RWPE2 (cell line): Measurements from ENCODE around the gene IFIT5.

Experiments used
- ATAC-seq: fragments of 200-7000 bp; cut with Tn5 transposase; 3 replicates; pipeline ENCODE4 v1.9.1; 2021; ENCODE audit warnings: low read depth
- DNase-seq: peaks from one replicate; pipeline ENCODE4 v3.0.0-alpha.2; 2020; ENCODE audit warnings: low spot score
- H3K27ac ChIP-seq: fragments of 450-650 bp; 2 replicates; pipeline ENCODE4 v1.5.1; 2017; ENCODE audit warnings: mild to moderate bottlenecking; ENCODE audit not compliant: poor library complexity, severe bottlenecking
- H3K27me3 ChIP-seq: fragments of 250-450 bp; sonication (Bioruptor Pico); 2 replicates; pipeline ENCODE4 v1.5.1; 2021; ENCODE audit warnings: mild to moderate bottlenecking, moderate library complexity; ENCODE audit not compliant: insufficient read depth, poor library complexity, severe bottlenecking
- H3K36me3 ChIP-seq: fragments of 250-450 bp; sonication (Bioruptor Pico); 2 replicates; pipeline ENCODE4 v1.5.1; 2020; ENCODE audit warnings: low read depth, mild to moderate bottlenecking, moderate library complexity
- H3K4me1 ChIP-seq: fragments of 250-450 bp; sonication (Bioruptor Pico); 2 replicates; pipeline ENCODE4 v1.5.1; 2021; ENCODE audit warnings: mild to moderate bottlenecking, moderate library complexity; ENCODE audit not compliant: insufficient read depth, poor library complexity, severe bottlenecking
- H3K4me3 ChIP-seq: fragments of 250-450 bp; sonication (Bioruptor Pico); 2 replicates; pipeline ENCODE4 v1.5.1; 2021; ENCODE audit warnings: mild to moderate bottlenecking, moderate library complexity; ENCODE audit not compliant: severe bottlenecking
- H3K9me3 ChIP-seq: fragments of 250-450 bp; sonication (Bioruptor Pico); 2 replicates; pipeline ENCODE4 v1.5.1; 2021; ENCODE audit warnings: mild to moderate bottlenecking, moderate library complexity; ENCODE audit not compliant: severe bottlenecking
- CTCF ChIP-seq: fragments of 450-650 bp; IDR thresholded peaks from one replicate; pipeline ENCODE4 v1.5.1; 2017; ENCODE audit warnings: mild to moderate bottlenecking, moderate library complexity; ENCODE audit not compliant: poor library complexity, severe bottlenecking

IFIT5 gene

GRCh38 chr10:89414146-89414878 lies at the start of gene IFIT5:
Gene IFIT5 (plus strand): TSS chr10:89414568. CDS start chr10:89414799, 231 bp downstream.
- Histone ChIP-seq H3K27ac (peak within 1 kb of the TSS; percentile 54), H3K9me3 (no peaks in the 10 kb centered on the region), H3K4me3 (peak within 1 kb of the TSS; percentile 58), H3K36me3 (peaks cover 18% of the 10 kb centered on the region), H3K27me3 (no peaks in the 10 kb centered on the region), H3K4me1 (peaks cover 4% of the 10 kb centered on the region)
- DNase-seq (peak; percentile 49), ATAC-seq (peak; percentile 91)
- no peak for TF ChIP-seq CTCF

- Histone ChIP-seq H3K36me3 (no peaks in the 10 kb centered on the region), H3K27ac (no peak overlapping the region), H3K4me1 (no peaks in the 10 kb centered on the region), H3K9me3 (no peaks in the 10 kb centered on the region), H3K4me3 (no peak overlapping the region), H3K27me3 (no peaks in the 10 kb centered on the region)
- DNase-seq (no peak), ATAC-seq (no peak)
- no peak for TF ChIP-seq CTCF
Measured at GRCh38 chr10:89367529-89367928, 46.8 kb upstream of the IFIT5 start.

- TF ChIP-seq CTCF = no peak
- H3K4me1 ChIP-seq = no peaks in the 10 kb centered on the region
- H3K9me3 ChIP-seq = no peaks in the 10 kb centered on the region
- ATAC-seq (no peak), DNase-seq (no peak)
- no peaks in the 10 kb centered on the region for H3K27me3 ChIP-seq
- H3K27ac ChIP-seq = no peak overlapping the region
- no peaks in the 10 kb centered on the region for H3K36me3 ChIP-seq
- no peak overlapping the region for H3K4me3 ChIP-seq
Measured at GRCh38 chr10:89368129-89368528, 46.2 kb upstream of the IFIT5 start.

- Histone ChIP-seq H3K4me3 (no peak overlapping the region), H3K36me3 (no peaks in the 10 kb centered on the region), H3K27ac (no peak overlapping the region), H3K4me1 (peaks cover 9% of the 10 kb centered on the region), H3K9me3 (no peaks in the 10 kb centered on the region), H3K27me3 (no peaks in the 10 kb centered on the region)
- ATAC-seq (no peak), DNase-seq (no peak)
- TF ChIP-seq CTCF = peak; percentile 76
Measured at GRCh38 chr10:89369156-89370105, 44.9 kb upstream of the IFIT5 start.
